Measurements from ENCODE around the gene MRPL50. TPM values are rescaled to one million over a fixed set of nuclear protein-coding genes. Genes with fewer than 3 reads are reported as not detected.
"Not testable (repeated sequence)": the region's sequence is repeated elsewhere in the genome, so short reads cannot be mapped to it uniquely, and the experiment has no call there.

Gene MRPL50
- total RNA-seq, 1 donor from 2014 or later = 16.5 TPM

DNA sequence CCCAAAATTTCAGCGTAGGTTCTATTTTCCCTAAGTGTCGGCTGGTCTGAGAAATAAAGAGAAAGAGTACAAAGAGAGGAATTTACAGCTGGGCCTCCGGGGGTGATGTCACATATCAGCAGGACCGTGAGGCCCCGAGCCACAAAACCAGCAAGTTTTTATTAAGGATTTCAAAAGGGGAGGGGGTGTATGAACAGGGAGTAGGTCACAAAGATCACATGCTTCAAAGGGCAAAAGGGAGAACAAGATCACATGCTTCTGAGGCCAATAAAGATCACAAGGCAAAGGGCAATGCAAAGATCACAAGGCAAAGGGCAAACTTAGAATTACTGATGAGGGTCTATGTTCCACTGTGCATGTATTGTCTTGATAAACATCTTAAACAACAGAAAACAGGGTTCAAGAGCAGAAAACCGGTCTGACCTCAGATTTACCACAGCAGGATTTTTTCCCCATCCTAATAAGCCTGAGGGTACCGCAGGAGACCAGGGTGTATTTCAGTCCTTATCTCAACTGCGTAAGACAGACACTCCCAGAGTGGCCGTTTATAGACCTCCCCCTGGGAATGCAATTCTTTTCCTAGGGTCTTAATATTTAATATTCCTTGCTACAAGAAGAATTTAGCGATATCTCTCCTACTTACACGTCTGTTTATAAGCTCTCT, 13.4 kb downstream of the MRPL50 start, which contains the start of gene BAAT:
TSS of gene BAAT (minus strand) at position 134 of the 664 bp plus-strand sequence. CDS start 13,602 bp downstream, outside the sequence.
- DNase-seq (ENCODE audit: missing footprints); intact Hi-C loops (cut with DNase I); ATAC-seq: not testable (repeated sequence)

DNA sequence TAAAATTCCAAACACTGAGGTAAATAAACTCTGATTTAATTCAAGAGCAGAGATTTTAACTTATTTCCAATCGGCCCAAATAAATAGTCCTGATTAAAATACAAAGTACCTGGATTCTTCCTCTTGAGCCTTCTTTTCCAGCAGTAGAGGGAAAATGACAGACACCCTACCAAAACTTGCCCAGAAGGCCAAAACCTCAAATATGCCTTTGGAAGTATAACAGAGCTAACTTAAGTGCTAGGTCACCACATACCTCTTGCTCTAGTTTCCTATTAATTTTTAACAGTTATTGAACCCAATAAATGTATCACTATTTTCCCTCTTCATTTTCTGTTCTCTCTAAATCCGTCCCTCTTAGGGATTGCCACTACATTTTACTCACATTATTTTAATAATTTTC, 15.1 kb downstream of the MRPL50 start:
- DNase-seq (ENCODE audit: missing footprints) (no peak), ATAC-seq (no peak)

DNA sequence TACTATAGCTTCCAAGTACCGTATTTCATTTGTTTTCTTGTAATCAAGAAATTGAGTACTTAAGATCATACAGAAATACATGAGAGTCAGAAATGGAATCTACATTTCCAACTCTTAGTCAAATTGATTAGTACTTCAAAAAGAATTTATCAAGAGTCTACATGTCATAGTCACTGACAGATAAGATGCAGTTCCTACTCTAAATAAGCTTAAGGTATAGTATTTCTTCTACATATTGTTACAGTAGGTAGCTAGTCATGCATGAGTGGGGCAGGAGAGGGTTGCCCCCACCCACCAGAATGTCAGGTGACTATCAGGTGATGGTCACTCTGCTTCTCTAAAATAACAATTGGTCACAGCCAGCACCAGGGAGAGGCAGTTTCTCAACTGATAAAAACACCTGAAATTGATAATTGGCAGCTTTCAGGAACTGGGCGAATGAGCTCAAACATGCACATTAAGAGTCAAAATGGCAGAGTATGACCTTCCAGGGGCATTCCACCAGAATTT, 16.5 kb downstream of the MRPL50 start:
- no peak for DNase-seq (ENCODE audit: missing footprints)
- no peak for ATAC-seq
- intact Hi-C loops (cut with DNase I) = no loop called here

More for the DNA sequence above, 15.1 kb downstream of the MRPL50 start:
- intact Hi-C loops (cut with DNase I) = no loop called here

DNA sequence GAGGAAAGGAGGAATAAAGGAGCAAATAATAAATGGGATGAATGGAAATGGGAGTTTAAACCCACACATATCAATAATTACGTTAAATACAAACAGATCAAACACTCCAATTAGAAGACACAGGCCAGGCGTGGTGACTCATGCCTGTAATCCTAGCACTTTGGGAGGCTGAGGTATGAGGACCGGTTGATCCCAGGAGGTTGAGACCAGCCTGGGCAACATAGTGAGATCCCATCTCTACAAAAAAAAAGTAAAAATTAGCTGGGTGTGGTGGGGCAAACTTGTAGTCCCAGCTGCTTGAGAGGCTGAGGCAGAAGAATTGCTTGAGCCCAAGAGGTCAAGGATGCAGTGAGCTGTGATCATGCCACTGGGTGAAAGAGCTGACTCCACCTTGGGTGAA, 17.3 kb downstream of the MRPL50 start:
- ATAC-seq = no peak
- no peak for DNase-seq (ENCODE audit: missing footprints)
- intact Hi-C loops (cut with DNase I) = no loop called here

DNA sequence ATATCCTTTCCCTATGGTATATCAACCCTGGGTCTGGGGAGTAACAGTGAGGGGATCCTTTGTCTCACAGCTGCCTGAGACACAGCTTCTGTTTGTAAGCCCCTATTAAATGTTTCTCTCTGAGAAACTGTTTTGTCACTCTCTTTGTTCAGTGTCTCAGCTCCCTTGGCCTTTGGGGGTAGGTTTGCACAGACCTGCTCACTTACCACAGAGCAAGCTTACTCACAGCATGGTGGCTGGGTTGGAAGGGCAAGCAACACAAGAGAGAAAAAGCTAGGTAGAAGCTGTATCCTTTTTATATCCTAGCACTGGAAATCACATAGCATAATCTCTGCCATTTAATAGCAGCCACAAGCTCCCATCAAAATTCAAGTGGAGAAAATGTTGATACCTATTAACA, 18.1 kb downstream of the MRPL50 start:
- ATAC-seq (no peak), DNase-seq (ENCODE audit: missing footprints) (no peak)
- intact Hi-C loops (cut with DNase I) = no loop called here

DNA sequence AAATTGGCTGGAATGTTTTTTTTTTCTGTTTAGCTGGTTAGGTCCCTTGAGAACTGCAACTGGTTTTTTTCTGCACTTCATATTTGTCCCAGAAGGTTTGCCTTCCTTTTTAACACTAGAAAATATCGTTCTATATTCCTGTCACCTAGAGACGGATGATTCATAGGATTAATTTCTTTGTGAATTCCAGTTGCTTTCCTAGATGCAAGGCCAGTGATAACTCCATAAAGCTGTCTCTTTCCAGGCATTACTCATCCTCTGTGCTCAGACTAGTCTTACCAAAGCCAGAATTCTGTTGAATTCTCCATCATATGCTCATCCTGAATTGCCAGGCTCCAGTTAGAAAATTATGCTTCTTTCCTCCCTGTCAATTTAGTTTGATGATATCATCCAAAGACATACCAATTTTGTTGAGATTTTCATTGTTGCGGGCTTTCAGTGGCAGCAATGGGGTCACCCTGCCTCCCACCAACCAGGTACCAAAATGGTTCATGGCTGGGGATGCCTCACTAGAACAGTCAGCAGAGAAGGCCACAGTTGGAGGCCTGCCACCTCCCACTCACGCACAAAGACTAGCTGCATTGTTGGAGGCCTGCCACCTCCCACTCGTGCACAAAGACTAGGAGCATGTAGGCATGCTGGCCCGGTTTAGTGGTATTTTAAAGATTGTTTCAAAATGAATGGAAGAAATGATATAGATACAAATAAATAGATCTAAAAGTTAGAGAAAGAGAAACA, 22.1 kb downstream of the MRPL50 start:
- DNase-seq (ENCODE audit: missing footprints) (no peak), ATAC-seq (no peak)
- intact Hi-C loops (cut with DNase I) = no loop called here

DNA sequence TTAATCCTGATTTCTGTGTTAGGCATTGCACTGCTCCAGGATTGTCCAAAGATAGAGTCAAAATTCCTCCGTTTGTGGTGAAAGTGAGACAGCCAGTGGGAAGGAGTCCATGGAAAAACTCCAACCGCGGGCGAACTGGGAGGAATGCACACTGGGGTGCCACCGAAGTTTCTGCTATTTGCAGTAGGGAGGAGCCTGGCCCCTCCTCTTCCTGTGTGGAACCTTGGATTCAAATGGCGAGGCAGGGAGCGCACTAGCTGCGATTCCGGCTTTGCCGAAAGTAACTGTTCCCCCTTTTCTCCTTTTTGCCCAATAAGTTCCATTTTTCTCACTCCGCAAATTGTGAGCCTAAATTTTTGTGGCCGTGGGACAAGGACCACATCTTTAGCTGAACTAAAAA, 22.9 kb downstream of the MRPL50 start:
- ATAC-seq (no peak), DNase-seq (ENCODE audit: missing footprints) (no peak)
- intact Hi-C loops (cut with DNase I) = no loop called here

DNA sequence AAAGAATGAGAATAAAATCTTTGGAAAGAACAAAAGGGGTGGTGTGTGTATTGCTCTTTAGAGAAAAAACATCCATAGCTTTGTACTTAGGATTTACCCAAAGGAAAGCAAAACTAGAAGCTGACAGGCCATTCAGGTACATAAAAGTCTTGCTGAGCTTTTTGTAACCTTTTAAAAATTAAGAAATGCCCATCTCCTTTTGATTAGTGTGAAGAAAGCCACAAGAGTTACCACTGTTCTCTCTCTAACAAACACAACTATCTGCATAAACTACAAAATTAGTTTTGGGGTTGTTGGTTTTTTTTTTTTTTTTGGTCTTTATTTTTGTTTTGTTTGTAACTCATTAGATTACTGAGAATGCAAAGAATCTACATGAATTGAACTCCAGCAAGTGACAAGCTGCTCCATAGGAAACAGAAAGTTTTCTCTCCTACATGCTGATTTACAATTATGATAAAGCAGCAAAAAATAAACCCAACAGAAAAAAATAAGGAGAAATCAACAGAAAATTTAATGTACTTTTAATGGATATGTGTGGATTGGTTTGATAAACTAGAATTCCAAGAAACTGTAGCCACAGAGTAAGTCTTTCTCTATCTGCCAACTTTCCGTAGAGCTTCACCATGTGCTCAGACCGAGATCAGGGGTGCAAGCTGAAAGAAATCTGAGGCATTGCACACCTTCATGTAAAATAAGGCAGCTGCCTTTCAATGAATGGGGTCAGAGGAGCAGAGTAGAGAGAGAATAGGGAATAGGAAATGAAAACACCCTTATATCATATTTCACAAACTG, 25.9 kb downstream of the MRPL50 start:
- no peak for ATAC-seq
- no peak for DNase-seq (ENCODE audit: missing footprints)
- intact Hi-C loops (cut with DNase I) = no loop called here

DNA sequence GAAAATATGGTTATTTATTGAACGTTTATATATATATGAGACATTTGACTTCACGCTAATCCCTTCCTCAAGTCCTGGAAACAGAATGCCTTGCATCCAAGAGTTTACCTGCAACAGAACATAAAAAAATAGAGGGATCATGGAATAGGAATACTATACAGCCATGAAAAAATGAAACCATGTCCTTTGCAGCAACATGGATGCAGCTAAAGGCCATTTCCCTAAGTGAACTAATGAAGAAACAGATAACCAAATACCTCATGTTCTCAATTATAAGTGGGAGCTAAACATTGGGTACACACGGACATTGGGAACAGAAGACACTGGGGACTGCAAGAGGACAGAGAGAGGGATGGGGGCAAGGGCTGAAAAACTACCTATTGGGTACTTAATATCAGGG, 26.6 kb downstream of the MRPL50 start:
- intact Hi-C loops (cut with DNase I) = no loop called here
- ATAC-seq (no peak), DNase-seq (ENCODE audit: missing footprints) (no peak)

DNA sequence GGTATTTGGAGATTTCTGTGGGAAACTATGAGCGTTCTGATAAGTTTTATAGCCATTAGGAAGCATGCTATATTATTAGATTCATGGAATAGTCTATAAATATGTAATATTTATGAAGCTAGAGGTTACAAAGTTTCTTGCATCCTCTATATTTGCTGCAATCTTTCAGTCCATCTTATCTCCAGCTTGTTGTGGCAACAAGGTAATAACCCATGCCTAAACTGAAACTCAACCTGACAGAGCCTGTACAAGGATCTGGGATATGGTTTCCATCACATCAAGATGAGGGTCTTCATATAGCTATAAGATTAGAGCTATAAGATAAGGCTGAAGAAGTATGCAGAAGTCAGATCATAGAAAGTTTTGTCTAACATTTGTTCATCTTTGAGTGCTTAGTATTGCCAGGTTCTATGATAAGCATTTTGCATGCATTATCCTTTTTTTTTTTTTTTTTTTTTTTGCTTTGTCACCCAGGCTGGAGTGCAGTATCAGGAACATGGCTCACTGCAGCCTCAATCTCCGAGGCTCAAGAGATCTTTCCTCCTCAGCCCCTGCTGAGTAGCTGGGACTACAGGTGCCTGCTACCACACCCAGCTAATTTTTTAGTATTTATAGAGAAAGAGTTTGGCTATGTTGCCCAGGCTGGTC, 28.4 kb downstream of the MRPL50 start:
- ATAC-seq = no peak
- DNase-seq (ENCODE audit: missing footprints) = no peak
- intact Hi-C loops (cut with DNase I) = no loop called here

DNA sequence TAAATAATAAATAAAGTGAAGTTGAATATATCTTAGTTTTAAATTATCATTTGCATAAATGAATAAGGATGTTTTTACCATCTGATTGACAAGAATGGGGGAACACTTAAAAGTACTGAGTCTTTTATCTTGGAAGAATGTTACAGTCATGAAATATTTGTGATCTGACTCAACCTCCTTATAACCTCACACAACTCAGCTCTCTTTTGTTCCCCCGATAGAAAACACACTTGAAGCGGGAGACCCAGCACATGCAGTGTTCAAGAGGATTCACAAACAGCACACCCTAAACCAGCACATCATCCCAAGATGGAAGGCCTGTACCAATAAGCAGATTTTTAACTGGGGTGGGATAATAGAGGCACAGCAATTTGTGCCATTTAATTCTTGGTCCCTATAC, 29.1 kb downstream of the MRPL50 start:
- no peak for ATAC-seq
- intact Hi-C loops (cut with DNase I) = no loop called here
- no peak for DNase-seq (ENCODE audit: missing footprints)

DNA sequence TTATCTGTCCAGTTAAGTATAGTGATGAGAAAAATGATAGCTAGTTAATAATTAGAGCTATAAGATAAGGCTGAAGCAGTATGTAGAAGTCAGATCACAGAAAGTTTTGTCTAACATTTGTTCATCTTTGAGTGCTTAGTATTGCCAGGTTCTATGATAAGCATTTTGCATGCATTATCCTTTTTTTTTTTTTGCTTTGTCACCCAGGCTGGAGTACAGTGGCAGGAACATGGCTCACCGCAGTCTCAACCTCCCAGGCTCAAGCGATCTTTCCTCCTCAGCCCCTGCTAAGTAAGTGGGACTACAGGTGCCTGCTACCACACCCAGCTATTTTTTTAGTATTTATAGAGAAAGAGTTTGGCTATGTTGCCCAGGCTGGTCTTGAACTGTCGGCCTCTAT, 31.1 kb downstream of the MRPL50 start:
- intact Hi-C loops (cut with DNase I) = no loop called here
- DNase-seq (ENCODE audit: missing footprints) = no peak
- ATAC-seq = no peak

DNA sequence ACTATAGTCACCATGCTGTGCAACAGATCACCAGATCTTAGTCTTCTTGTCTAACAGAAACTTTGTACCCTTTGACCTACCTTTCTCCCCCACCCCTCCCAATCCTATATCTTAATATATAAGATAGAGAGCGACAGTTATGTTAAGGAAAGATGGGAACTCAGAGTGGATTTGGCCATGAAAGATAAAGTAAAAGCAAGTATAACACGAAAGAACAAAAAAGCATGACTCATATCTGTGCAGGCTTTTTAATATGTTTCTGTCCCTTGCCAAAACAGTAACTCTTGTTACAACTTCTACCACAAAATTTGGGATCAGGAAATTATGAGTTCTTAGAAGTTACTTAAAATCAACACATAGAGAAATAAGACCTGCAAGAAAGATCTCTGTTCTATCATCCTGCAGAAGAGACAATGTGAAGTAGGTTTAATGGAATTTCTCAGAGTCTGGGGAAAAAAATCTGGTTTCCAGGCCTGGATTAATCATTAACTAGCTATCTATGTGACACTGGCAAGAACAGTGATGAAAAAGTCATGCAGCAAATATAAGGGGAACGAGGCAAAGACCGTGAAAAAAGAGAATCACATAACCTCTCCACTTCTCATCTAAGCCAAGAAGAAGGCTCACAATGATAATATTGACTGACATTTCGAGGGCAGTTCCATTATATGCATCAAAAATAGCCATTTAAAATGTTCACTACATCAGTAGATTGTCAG, 32.2 kb downstream of the MRPL50 start:
- intact Hi-C loops (cut with DNase I) = no loop called here
- ATAC-seq (no peak), DNase-seq (ENCODE audit: missing footprints) (no peak)

DNA sequence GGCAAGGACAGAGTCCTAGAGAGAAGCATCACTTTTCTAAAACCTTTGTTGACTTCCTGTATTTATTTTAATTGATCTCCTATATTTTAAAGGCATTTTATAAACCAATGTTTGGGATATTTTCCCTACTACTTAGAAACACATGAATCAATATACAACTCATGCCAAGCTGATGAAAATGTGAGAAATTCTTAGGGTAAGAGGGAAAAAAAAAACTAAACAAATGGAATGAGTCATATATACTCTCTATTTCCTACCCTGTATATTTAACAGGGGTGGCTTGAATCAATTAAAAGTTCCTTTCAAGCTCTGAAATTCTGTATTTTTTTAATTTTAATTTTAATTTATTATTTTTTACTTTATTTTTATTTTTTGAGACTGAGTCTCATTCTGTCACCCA, 33.2 kb downstream of the MRPL50 start:
- intact Hi-C loops (cut with DNase I) = no loop called here
- ATAC-seq = no peak
- DNase-seq (ENCODE audit: missing footprints) = no peak

DNA sequence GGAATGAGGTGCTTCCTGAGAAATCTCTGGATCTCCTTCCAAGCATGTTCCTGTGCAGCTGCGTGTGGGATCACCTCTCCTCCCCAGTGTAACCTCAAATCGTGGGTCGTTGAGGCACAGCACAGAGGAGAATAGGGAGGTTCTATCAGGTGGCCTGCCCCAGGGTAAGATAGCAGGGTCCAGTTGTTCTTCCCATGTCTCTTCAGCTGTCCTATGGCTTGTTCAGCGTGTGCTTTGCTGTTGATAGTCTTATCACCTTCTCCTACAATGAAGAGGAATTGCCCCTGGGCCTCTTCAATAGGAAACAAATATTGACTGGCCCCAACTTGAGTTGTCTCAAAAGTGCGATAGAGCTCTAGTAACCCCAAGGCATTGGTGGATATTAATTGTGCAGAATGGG, 36.0 kb downstream of the MRPL50 start:
- intact Hi-C loops (cut with DNase I) = no loop called here
- no peak for DNase-seq (ENCODE audit: missing footprints)
- ATAC-seq = no peak

DNA sequence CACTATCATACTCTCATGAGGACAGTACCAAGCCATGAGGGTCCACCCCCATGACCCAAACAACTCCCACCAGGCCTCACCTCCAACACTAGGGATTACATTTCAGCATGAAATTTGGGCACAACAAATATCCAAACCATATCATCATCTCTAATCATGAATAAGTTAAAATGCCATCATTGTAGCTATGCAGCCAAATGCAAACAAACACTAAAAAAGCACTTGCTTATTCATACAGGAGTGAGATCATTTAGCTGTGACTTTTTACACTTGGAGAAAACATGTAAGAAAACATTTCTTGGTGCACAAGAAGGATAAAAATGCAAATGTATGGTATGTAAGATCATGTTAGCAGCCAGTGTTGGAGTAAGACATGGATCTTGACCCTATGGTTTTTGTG, 37.8 kb downstream of the MRPL50 start:
- DNase-seq (ENCODE audit: missing footprints) = no peak
- no peak for ATAC-seq
- intact Hi-C loops (cut with DNase I) = no loop called here

DNA sequence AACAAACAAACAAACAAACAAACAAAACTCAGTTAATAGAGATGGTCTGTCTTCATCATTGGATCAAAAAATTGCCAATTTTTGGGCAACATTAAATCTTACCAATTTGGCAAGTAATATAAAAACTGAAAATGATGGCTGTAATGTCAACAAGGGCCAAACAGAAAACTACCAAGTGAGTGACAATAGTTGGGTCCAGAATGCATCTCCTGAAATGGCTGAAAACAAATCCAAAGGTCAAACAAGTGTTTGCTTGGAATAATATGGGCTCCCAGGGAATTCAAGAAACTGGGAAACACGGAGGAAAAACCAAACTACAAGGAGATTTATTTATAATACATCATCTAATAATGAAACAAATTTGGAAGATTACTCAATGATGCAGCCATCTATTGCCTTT, 38.7 kb downstream of the MRPL50 start:
- ATAC-seq (no peak), DNase-seq (ENCODE audit: missing footprints) (no peak)
- intact Hi-C loops (cut with DNase I) = no loop called here

DNA sequence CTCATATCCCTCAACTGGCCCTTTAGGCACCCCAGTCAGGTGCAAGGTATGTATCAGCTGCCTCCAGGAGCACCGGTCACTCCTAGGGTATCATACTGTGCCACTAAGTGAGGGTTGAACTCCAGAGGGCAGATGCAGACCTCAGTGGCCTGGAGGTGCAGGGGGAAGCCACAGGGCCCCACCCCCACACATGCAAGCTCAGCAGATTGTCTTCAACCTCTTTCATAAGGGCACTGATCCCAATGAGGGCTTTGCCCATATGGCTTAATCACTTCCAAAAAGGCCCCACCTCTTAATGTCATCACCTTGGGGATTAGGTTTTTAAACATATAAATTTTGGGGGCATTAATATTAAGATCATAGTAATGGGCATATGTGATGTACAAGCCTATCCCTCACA, 41.8 kb downstream of the MRPL50 start:
- intact Hi-C loops (cut with DNase I) = no loop called here
- no peak for DNase-seq (ENCODE audit: missing footprints)
- no peak for ATAC-seq
